A673 (cell line): ENCODE measurements around the gene RITA1.

Experiments used
- CTCF ChIP-seq: fragments of 300-800, 200-600 bp; sonication (generic); conservative IDR thresholded peaks from 2 replicates; pipeline ENCODE4 v1.5.1; 2017; ENCODE audit warnings: low read depth, mild to moderate bottlenecking, antibody characterized with exemption, low read length, moderate library complexity, mixed read lengths
- EZH2 ChIP-seq: fragments of 200-600 bp; sonication (generic); IDR thresholded peaks from 2 replicates; pipeline ENCODE4 v1.6.1; 2017; ENCODE audit warnings: borderline replicate concordance, low read depth, mild to moderate bottlenecking, mixed read lengths, antibody characterized with exemption, low read length; ENCODE audit not compliant: poor library complexity, severe bottlenecking

- TF ChIP-seq EZH2 (no peak), CTCF (no peak)
These were observed 29.9 kb upstream of the RITA1 start for GRCh38 chr12:113155646-113156045.
